Calu3 (cell line): ENCODE results near the gene MVK. TPM values are rescaled to one million over a fixed set of nuclear protein-coding genes. Genes with fewer than 3 reads are reported as not detected.

Experiments
- BruUV-seq: library from RNA; stranded (reverse); fragments of 400-500 nt; replicated peaks from 2 replicates; lab custom pipeline; 2021; lab: Mats Ljungman, UMichigan
- CTCF ChIA-PET: fragments of 300-600 bp; sonication (Branson Sonifier 250); formaldehyde crosslinking; loops from one replicate; lab custom pipeline; 2022; ENCODE audit warnings: antibody characterized with exemption; lab: Charles Lee
- DNase-seq: peaks from one replicate; pipeline ENCODE4 v3.0.0; 2022
- H3K27ac Mint-ChIP-seq: one replicate; pipeline ENCODE4 v1.8.0; 2022; ENCODE audit warnings: mixed read lengths; ENCODE audit not compliant: unreplicated experiment
- H3K27me3 Mint-ChIP-seq: one replicate; pipeline ENCODE4 v1.8.0; 2022; ENCODE audit warnings: mixed read lengths; ENCODE audit not compliant: unreplicated experiment
- H3K36me3 Mint-ChIP-seq: one replicate; pipeline ENCODE4 v1.8.0; 2022; ENCODE audit warnings: mild to moderate bottlenecking, moderate library complexity, mixed read lengths; ENCODE audit not compliant: insufficient read depth, unreplicated experiment
- H3K4me1 Mint-ChIP-seq: one replicate; pipeline ENCODE4 v1.8.0; 2022; ENCODE audit warnings: mild to moderate bottlenecking, low read depth, mixed read lengths; ENCODE audit not compliant: unreplicated experiment
- H3K4me3 Mint-ChIP-seq: one replicate; pipeline ENCODE4 v1.8.0; 2022; ENCODE audit warnings: mild to moderate bottlenecking, low read depth, moderate library complexity, mixed read lengths; ENCODE audit not compliant: unreplicated experiment
- H3K9me3 Mint-ChIP-seq: one replicate; pipeline ENCODE4 v1.8.0; 2022; ENCODE audit warnings: low read depth, mixed read lengths; ENCODE audit not compliant: unreplicated experiment
- intact Hi-C: fragments of 100-400 bp; cut with micrococcal nuclease; formaldehyde crosslinking; loops from one replicate; pipeline ENCODE4 v1.10.0; 2022; ENCODE audit not compliant: unreplicated experiment
- total RNA-seq: library from RNA; stranded (reverse); gene quantifications from 2 replicates; pipeline ENCODE4 v1.2.3, GENCODE V29; 2022
- TF ChIP-seq, protein P1 (sequence below): fragments of 200-600 bp; IDR thresholded peaks from one replicate; pipeline ENCODE4 v1.8.0; 2022; ENCODE audit warnings: antibody characterized with exemption; ENCODE audit not compliant: unreplicated experiment

MVK gene
- total RNA-seq, 1 experiment from 2014 or later: 41.6 TPM

DNA sequence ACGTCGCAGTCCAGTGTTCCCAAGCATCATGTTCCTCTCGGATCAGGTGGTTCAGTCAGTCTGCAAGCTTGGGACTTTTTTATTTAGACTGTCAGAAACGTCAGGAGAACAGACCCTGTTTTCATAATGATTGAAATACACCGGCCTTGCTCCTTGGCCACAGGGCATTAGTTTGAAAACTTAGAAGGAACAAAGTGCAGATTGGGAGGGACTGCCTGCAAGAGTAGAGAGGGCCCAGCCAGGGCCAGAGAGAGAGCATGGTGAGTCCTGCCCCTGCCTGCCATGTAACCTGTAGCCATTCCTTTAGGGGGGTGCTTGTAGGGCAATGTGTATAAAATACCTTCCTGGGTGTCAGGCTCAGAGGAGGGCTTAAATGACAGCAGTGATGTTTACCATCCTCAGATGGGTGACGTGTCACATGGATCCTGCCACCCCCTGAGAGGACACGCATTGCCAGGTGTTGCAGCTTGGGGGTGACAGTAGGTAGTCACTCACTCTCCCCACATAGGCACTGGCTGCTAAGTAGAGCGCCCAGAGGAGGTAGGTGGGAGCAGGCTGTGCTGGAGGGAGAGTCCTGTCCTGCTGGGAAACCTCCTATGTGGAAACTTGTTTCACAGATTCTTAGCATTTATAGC is 46.0 kb upstream of the MVK start:
- Mint-ChIP-seq H3K36me3 (peaks cover 24% of the 10 kb centered on the region), H3K9me3 (no peaks in the 10 kb centered on the region), H3K27me3 (no peaks in the 10 kb centered on the region), H3K27ac (no peak overlapping the region), H3K4me1 (no peaks in the 10 kb centered on the region), H3K4me3 (no peak overlapping the region)
- CTCF ChIA-PET: no interaction called here
- no TSS peak for BruUV-seq
- intact Hi-C loops: no loop called here
- TF ChIP-seq, protein P1, sequence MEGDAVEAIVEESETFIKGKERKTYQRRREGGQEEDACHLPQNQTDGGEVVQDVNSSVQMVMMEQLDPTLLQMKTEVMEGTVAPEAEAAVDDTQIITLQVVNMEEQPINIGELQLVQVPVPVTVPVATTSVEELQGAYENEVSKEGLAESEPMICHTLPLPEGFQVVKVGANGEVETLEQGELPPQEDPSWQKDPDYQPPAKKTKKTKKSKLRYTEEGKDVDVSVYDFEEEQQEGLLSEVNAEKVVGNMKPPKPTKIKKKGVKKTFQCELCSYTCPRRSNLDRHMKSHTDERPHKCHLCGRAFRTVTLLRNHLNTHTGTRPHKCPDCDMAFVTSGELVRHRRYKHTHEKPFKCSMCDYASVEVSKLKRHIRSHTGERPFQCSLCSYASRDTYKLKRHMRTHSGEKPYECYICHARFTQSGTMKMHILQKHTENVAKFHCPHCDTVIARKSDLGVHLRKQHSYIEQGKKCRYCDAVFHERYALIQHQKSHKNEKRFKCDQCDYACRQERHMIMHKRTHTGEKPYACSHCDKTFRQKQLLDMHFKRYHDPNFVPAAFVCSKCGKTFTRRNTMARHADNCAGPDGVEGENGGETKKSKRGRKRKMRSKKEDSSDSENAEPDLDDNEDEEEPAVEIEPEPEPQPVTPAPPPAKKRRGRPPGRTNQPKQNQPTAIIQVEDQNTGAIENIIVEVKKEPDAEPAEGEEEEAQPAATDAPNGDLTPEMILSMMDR: no peak
- no peak for DNase-seq

DNA sequence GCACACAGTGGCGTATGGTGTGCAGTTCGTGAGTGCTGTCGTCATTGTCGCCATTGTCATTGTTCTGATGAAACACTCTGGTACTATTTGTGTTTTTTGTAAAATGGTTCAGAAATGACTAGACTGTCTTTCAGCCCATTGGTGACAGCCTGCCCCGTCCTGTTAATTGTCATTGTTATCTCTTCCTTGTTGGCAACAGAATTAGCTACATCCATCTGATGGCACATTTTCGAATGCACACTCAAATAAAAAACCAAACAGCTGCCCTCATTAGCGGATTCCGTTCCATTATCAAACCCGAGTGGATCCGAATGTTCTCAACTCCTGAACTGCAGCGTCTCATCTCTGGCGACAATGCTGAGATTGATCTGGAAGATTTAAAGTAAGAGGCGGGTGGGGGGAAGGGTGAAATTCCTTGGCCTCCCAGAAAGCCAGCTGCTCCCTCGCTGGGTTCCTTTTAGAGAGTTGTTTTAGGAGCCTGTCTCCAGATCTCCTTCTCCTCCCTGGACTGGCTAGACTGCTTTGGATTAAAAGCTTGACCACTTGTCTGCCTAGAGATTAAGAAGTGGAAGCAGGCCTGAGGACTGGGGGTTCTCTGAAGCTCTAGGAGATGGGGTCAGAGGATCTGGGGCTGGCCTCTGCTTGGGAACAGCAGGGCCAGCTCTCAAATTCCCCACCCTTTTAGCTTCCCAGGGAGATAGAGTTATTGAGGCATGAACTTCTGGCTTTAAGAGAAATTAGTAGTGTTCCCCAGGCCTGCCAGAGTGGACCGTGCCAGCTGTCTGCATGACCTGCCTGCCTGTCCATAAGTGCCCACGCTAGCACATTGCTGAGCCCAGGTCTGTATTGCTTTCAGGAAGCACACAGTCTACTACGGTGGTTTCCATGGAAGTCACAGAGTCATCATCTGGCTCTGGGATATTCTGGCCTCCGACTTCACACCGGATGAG is 43.6 kb upstream of the MVK start:
- TF ChIP-seq, protein P1: no peak
- no TSS peak for BruUV-seq
- DNase-seq: no peak
- intact Hi-C loops: no loop called here
- H3K4me3 Mint-ChIP-seq: no peak overlapping the region
- no peaks in the 10 kb centered on the region for H3K27me3 Mint-ChIP-seq
- no peaks in the 10 kb centered on the region for H3K9me3 Mint-ChIP-seq
- no peak overlapping the region for H3K27ac Mint-ChIP-seq
- no peaks in the 10 kb centered on the region for H3K4me1 Mint-ChIP-seq
- H3K36me3 Mint-ChIP-seq: peaks cover 16% of the 10 kb centered on the region
- CTCF ChIA-PET: interaction anchor here (1.3 kb wide), 1 partner anchor 20 kb away, joined by 3 read pairs; no protein-coding TSS in a partner anchor

DNA sequence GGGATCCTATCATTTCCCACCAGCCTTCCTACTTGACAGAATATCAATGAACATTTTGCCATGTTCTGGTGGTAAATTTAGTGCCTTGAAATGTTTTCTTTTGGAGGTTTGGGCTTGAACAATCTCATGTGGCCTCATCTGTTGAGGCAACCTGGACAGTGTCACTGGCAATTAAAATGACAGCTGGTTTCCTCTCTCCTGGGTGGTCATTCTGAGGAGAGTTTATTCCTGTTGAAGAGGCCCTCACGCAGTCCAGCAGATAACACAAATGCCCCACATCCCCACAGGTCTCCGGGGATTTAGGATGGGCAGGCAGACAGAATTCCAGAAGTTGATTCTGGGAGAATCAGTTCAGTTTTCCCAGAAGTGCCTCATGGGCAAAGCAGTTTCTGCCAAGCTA is 42.2 kb upstream of the MVK start:
- BruUV-seq: no TSS peak
- H3K27ac Mint-ChIP-seq: no peak overlapping the region
- H3K36me3 Mint-ChIP-seq: peaks cover 13% of the 10 kb centered on the region
- DNase-seq: no peak
- CTCF ChIA-PET: no interaction called here
- H3K4me3 Mint-ChIP-seq: no peak overlapping the region
- no peaks in the 10 kb centered on the region for H3K27me3 Mint-ChIP-seq
- no peaks in the 10 kb centered on the region for H3K4me1 Mint-ChIP-seq
- H3K9me3 Mint-ChIP-seq: no peaks in the 10 kb centered on the region
- TF ChIP-seq, protein P1: no peak
- intact Hi-C loops: no loop called here

DNA sequence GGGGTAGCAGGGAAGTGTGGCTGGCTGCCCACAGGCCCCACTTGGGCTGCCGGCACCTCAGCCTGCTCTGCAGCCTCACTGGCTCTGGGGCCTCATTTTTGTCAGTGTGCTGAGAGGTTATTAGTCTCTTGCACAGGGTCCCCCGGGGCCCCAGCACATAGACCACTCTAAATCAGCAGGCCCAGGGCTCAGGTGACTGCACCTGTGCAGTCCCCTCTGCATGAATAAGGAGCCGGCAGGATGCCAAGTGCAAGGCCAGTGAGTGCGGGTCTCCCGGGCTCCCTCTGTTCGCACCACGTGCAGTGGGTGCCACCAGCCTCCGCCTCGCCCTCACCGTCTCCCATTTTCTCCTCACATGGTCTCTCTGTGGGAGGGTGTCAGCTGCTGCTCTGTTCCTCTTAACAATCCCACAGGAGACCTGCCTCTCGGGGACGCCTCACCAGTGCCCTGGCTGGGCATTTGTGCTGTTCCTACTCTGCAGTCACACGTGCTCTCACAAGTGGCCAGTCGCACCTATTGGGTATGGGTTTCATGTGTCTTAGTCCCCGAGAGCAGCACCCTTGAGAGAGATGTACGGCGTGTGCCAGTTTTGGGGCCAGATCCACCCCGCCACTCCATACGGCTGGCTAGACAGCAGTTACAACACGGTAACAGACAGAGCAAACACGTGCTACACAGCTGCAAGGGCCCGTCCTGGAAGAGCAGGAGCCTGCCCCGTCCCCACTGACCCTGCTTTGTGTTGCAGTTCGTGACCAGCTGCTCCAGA is 40.7 kb upstream of the MVK start:
- CTCF ChIA-PET: no interaction called here

More for the DNA sequence above, 40.7 kb upstream of the MVK start:
- Mint-ChIP-seq H3K9me3 (no peaks in the 10 kb centered on the region), H3K27ac (no peak overlapping the region), H3K4me3 (no peak overlapping the region), H3K36me3 (peaks cover 13% of the 10 kb centered on the region), H3K4me1 (no peaks in the 10 kb centered on the region), H3K27me3 (no peaks in the 10 kb centered on the region)
- no TSS peak for BruUV-seq
- intact Hi-C loops: no loop called here
- TF ChIP-seq, protein P1: no peak
- DNase-seq: no peak
